Activated naive CD4-positive, alpha-beta T cell treated with anti-CD3 and anti-CD28 coated beads, Interleukin-2, amount 50 U/mL, for 16 hours (primary cell): ENCODE results near the gene SNPH.
A peak's percentile ranks its signal among the peaks of the same experiment; 100 is the strongest.

ENCODE experiments used
- DNase-seq: peaks from one replicate; pipeline ENCODE4 v3.0.0-alpha.2; 2020

SNPH gene

GRCh38 chr20:1287787-1288569, 21.9 kb downstream of the SNPH start:
- DNase-seq = no peak

GRCh38 chr20:1291191-1291741, 25.2 kb downstream of the SNPH start:
- no peak for DNase-seq

- no peak for DNase-seq
Observed at GRCh38 chr20:1292620-1293019, 26.5 kb downstream of the SNPH start.

DNA sequence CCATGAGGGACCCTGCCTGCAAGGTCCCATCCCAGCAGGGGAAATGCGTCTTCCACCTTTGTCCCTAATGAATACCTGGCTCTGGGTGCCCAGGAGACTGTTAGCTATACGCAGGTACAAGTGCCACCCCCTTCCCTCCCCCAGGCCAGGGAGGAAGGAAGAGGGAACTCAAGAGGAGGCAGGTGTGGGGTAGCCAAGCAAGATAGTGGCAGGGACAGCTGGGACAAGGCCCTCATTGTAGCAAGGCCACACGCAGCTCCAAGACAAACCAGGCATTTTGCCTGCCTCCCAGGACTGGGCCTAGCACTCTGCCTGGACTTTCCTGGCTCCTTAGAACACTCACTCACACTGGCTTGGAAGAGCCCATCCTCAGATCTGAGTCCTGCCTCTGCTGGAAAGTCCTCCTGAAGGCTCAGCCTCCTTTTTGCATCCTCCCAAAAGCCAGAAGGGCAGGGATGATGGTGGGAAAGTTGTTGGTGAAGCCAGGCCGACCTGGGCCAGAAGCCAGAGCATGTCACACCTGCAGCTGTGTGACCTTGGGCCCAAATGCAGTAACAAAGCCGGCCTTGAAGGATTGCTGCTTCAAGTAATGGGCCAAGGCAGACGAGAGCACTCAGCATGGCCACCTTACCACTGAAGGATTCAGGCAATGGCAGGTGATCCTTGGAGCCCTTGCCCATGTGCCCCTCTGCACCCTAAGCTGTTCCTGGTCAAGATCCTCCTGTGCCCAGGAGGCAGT, 27.7 kb downstream of the SNPH start:
- DNase-seq = no peak

GRCh38 chr20:1294497-1294896, 28.4 kb downstream of the SNPH start:
- DNase-seq = no peak

DNA sequence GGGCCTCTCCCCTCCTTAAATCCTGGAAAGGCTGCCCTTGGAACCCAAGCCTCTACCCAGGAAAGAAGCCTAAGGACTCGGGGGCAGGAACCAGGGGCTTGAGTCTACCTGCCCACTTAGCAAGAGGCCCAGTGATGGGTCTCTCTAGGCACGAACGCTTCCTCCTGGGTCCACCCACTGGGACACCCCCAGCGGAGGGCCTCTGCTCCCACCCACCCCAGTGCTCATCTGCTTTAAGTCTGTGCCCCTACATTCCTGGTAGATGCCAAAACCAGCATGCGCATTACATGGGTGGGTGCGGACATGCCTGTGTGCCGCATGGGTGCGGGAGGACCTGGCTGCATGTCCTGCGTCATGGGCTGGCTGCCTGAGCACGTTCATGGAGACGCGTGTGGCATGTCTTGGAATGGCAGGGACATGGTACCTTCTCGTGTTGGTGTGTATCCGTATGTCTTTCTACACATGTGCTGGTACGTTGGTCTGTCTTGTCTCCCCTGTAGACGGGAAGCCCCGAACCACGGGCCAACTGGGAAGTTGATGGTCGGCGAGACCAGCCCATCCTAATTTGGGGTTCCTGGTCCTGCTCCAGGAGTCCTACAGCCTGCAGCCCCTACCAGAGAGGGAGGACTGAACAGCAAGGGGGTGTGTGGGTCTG, 29.3 kb downstream of the SNPH start:
- no peak for DNase-seq

- no peak for DNase-seq
Observed at GRCh38 chr20:1296117-1296610, 30.1 kb downstream of the SNPH start.

- no peak for DNase-seq
Observed at GRCh38 chr20:1296922-1297321, 30.8 kb downstream of the SNPH start.

DNA sequence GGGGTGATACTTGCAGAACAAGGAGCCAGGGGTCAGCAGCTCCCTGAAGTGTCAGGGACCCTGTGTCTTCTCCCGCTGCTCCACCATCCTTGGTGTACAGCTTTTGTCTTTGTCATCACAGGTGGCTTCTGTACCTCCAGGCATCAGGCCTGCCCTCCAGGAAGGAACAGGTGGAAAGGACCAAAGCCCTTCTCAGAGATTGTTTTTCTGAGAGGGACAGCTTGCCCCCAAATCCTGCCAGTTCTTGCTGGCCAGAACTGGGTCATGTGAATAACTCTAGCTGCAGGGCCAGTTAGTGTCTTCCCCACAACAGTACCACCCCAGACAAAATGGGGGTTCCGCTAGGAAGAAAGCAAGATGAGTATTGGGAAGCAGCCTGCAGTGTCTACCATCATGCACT, 31.4 kb downstream of the SNPH start:
- DNase-seq = no peak

DNA sequence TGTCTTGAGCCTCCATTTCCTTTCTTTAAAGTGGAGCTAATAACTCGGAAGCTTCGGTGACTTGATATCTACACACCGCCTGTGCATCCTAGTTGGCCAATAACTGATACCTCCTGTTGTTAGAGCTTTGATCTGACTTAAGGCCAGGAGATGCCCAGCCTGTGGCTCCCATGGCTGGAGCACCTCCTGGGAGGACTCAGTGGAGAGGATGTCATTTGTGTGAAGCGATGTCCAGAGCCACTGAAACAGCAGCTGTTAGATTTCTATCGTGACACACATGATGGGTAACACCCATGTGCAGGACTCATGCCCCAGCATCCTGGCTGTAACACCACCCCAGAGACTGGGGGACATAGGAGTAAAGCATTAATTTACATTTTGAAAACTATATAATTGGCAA, 32.1 kb downstream of the SNPH start:
- DNase-seq = no peak

- no peak for DNase-seq
Observed at GRCh38 chr20:1298888-1299511, 32.9 kb downstream of the SNPH start.

GRCh38 chr20:1299522-1299921, 33.4 kb downstream of the SNPH start:
- peak; percentile 62 for DNase-seq

DNA sequence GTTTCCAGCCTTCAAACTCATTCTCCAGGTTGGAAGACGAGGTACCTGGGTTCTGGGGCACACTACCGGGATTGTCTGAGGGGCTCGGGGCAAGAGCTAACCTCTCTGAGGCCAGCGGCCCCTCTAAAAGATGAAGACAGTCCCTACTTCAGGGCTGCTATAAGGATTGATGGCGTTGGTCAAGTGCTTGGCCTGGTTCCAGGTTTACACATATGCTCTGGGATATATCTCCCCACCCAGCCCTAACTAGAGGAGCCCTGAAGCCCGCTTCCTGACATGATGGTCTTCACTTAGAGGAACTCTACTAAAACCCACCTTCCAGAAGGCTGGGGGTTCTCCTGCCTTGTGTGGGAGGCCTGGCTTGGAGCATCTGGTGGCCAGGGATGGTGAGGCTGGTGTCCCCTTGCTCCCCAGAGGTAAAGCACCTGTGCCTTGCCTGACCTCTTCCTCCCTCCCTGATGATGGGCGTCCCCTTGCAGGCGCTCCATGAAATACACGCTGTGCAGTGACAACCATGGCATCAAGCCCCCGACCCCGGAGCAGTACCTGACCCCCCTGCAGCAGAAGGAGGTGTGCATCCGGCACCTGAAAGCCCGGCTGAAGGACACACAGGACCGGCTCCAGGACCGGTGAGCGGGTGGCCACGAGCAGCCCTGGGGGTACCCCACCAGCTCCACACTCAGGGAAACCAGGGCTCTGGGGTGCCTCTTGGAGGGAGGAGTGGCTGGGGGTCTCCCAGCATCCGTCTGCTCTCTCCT, 34.2 kb downstream of the SNPH start:
- DNase-seq = no peak

GRCh38 chr20:1301031-1301529, 35.0 kb downstream of the SNPH start:
- DNase-seq = peak; percentile 50

GRCh38 chr20:1302685-1303541, 36.8 kb downstream of the SNPH start:
- DNase-seq = no peak

GRCh38 chr20:1304710-1305515, 38.8 kb downstream of the SNPH start:
- no peak for DNase-seq

DNA sequence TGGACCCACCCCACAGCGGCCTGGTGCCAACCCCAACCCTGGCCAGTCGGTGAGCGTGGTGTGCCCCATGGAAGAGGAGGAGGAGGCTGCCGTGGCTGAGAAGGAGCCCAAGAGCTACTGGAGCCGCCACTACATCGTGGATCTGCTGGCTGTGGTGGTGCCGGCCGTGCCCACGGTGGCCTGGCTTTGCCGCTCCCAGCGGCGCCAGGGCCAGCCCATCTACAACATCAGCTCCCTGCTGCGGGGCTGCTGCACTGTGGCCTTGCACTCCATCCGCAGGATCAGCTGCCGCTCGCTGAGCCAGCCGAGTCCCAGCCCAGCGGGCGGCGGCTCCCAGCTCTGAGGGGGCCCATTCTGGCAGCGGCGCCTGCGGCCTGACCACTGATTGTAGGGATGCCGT, 39.6 kb downstream of the SNPH start:
- no peak for DNase-seq

DNA sequence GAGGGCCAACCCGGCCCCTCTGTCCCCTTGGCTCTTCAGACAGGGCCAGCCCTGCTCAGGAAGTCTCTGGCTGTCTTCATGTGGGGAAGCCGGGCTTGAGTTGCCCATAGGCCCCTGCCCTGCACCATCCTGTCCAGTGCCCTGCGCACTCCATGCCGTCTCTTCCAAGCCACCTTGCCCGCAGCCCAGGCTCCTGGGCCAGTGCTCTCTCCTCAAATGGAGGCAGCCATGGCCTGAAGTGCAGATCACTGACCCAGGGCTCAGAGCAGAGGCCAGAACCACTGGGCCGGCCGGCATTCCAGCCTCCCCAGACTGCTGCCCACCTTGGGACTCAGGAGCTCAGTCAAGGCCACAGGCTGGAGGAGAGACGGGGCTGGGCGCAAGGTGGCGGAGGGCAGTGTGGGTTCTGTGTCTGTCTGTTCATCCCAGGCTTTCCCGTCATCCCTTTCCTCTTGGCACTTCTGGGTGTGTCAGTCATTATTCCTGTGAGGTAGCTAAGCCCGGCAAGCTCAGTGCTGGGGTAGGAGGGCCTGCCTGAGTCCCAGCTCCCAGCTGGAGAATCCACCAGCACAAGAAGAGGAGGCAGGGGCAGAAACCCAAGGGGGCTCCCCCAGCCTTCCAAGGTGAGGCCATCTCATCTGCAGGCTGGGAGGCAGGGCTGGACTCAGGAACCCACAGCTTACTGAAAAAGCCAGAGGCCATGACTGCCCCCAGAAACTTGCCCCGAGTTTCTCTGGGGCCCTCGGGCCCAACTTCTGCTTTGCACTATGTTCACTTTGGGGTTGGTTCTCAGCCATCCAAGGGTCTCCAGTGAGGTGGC, 40.4 kb downstream of the SNPH start:
- DNase-seq = no peak

GRCh38 chr20:1307171-1307570, 41.1 kb downstream of the SNPH start:
- DNase-seq = no peak
